Gastroesophageal sphincter (tissue), 3 donors: ENCODE measurements around the gene ENHO.

ENCODE experiments used
- CTCF ChIP-seq, 4 experiments: fragments of 200-600 bp in 2 of 4; fragments of 450-650 bp in 2 of 4; sonication (generic) in 1 of 4; IDR thresholded peaks; one replicate each; pipeline ENCODE4 v1.5.1; 2017 to 2019; ENCODE audit warnings: antibody characterized with exemption in 4 of 4, mild to moderate bottlenecking in 2 of 4, moderate library complexity in 2 of 4
- POLR2AphosphoS5 ChIP-seq: sonication (generic); formaldehyde crosslinking; IDR thresholded peaks from one replicate; pipeline ENCODE4 v1.6.1; 2017; ENCODE audit warnings: antibody characterized with exemption

GRCh38 chr9:34566322-34566721 is 43.5 kb upstream of the ENHO start:
- TF ChIP-seq POLR2AphosphoS5 = no peak
- no peak for TF ChIP-seq CTCF (IDR thresholded peaks at IDR 0.05)
